H9 (cell line): Measurements from ENCODE around the gene ZSWIM4. TPM values are rescaled to one million over a fixed set of nuclear protein-coding genes. Genes with fewer than 3 reads are reported as not detected.
A peak's percentile ranks its signal among the peaks of the same experiment; 100 is the strongest.

Source experiments
- DNase-seq: peaks from one replicate; pipeline ENCODE4 v3.0.0-alpha.2; 2017
- H2AFZ ChIP-seq: one replicate; pipeline ENCODE4 v1.6.1; 2013; ENCODE audit warnings: mild to moderate bottlenecking, low read length, control low read depth, moderate library complexity
- H2AK5ac ChIP-seq: 2 replicates; pipeline ENCODE4 v1.6.1; 2013; ENCODE audit warnings: low read length, control low read depth, mixed read lengths; ENCODE audit not compliant: insufficient read length
- H2BK120ac ChIP-seq: one replicate; pipeline ENCODE4 v1.6.1; 2013; ENCODE audit warnings: low read depth, mild to moderate bottlenecking, low read length, control low read depth, inconsistent platforms; ENCODE audit not compliant: poor library complexity, severe bottlenecking
- H2BK12ac ChIP-seq: 2 replicates; pipeline ENCODE4 v1.6.1; 2013; ENCODE audit warnings: low read length, control low read depth, mixed read lengths, low read depth; ENCODE audit not compliant: insufficient read length
- H2BK15ac ChIP-seq: 2 replicates; pipeline ENCODE4 v1.6.1; 2013; ENCODE audit warnings: low read depth, low read length, control low read depth
- H2BK20ac ChIP-seq: one replicate; pipeline ENCODE4 v1.6.1; 2013; ENCODE audit warnings: low read depth, mild to moderate bottlenecking, low read length, control low read depth, inconsistent platforms; ENCODE audit not compliant: poor library complexity, severe bottlenecking
- H2BK5ac ChIP-seq: 2 replicates; pipeline ENCODE4 v1.6.1; 2013; ENCODE audit warnings: low read length, control low read depth, mixed read lengths; ENCODE audit not compliant: insufficient read length
- H3K14ac ChIP-seq: 2 replicates; pipeline ENCODE4 v1.6.1; 2013; ENCODE audit warnings: low read length, control low read depth; ENCODE audit not compliant: insufficient read depth
- H3K18ac ChIP-seq: 2 replicates; pipeline ENCODE4 v1.6.1; 2013; ENCODE audit warnings: low read depth, mild to moderate bottlenecking, mixed read lengths, low read length, control low read depth; ENCODE audit not compliant: insufficient read length
- H3K23ac ChIP-seq: 2 replicates; pipeline ENCODE4 v1.6.1; 2013; ENCODE audit warnings: low read length, control low read depth, mixed read lengths, low read depth; ENCODE audit not compliant: insufficient read length
- H3K23me2 ChIP-seq: 2 replicates; pipeline ENCODE4 v1.6.1; 2013; ENCODE audit warnings: low read depth, mild to moderate bottlenecking, mixed read lengths, low read length, control low read depth; ENCODE audit not compliant: insufficient read length, poor library complexity, severe bottlenecking
- H3K27ac ChIP-seq: 2 replicates; pipeline ENCODE4 v1.5.1; 2013; ENCODE audit warnings: low read length, control low read depth, mixed read lengths, low read depth; ENCODE audit not compliant: insufficient read length
- H3K27me3 ChIP-seq: 2 replicates; pipeline ENCODE4 v1.6.1; 2013; ENCODE audit warnings: low read length, control low read depth, inconsistent platforms; ENCODE audit not compliant: insufficient read depth
- H3K4ac ChIP-seq: 2 replicates; pipeline ENCODE4 v1.6.1; 2013; ENCODE audit warnings: low read depth, mild to moderate bottlenecking, control low read depth, inconsistent platforms, low read length, moderate library complexity
- H3K4me1 ChIP-seq: 2 replicates; pipeline ENCODE4 v1.6.1; 2013; ENCODE audit warnings: low read length, control low read depth, inconsistent platforms; ENCODE audit not compliant: insufficient read depth
- H3K4me2 ChIP-seq: 2 replicates; pipeline ENCODE4 v1.6.1; 2013; ENCODE audit warnings: low read length, control low read depth, mixed read lengths; ENCODE audit not compliant: insufficient read length, insufficient read depth
- H3K56ac ChIP-seq: 2 replicates; pipeline ENCODE4 v1.6.1; 2013; ENCODE audit warnings: low read depth, mild to moderate bottlenecking, mixed read lengths, low read length, control low read depth; ENCODE audit not compliant: insufficient read length
- H3K79me1 ChIP-seq: 2 replicates; pipeline ENCODE4 v1.6.1; 2013; ENCODE audit warnings: low read depth, mild to moderate bottlenecking, moderate library complexity, low read length, control low read depth, inconsistent platforms; ENCODE audit not compliant: insufficient read depth, poor library complexity, severe bottlenecking
- H3K79me2 ChIP-seq: 2 replicates; pipeline ENCODE4 v1.6.1; 2013; ENCODE audit warnings: low read length, control low read depth, inconsistent platforms; ENCODE audit not compliant: insufficient read depth
- H3K9ac ChIP-seq: 2 replicates; pipeline ENCODE4 v1.6.1; 2013; ENCODE audit warnings: low read length, control low read depth, mixed read lengths; ENCODE audit not compliant: insufficient read length; ENCODE audit errors: extremely low read depth
- H3K9me3 ChIP-seq: one replicate; pipeline ENCODE4 v1.6.1; 2013; ENCODE audit warnings: low read depth, low read length, inconsistent platforms; ENCODE audit not compliant: control insufficient read depth
- H3T11ph ChIP-seq: one replicate; pipeline ENCODE4 v1.6.1; 2013; ENCODE audit warnings: mild to moderate bottlenecking, low read length, control low read depth, inconsistent platforms
- H4K20me1 ChIP-seq: one replicate; pipeline ENCODE4 v1.6.1; 2013; ENCODE audit not compliant: control insufficient read depth, insufficient read length, insufficient read depth
- H4K5ac ChIP-seq: 2 replicates; pipeline ENCODE4 v1.6.1; 2013; ENCODE audit warnings: low read depth, mild to moderate bottlenecking, mixed read lengths, low read length, control low read depth; ENCODE audit not compliant: insufficient read length
- H4K8ac ChIP-seq: replicated peaks from 2 replicates; pipeline ENCODE4 v1.6.1; 2013; ENCODE audit warnings: low read length, control low read depth, mixed read lengths, low read depth; ENCODE audit not compliant: insufficient read length
- H4K91ac ChIP-seq: 2 replicates; pipeline ENCODE4 v1.6.1; 2013; ENCODE audit warnings: low read depth, mild to moderate bottlenecking, moderate library complexity, mixed read lengths, low read length, control low read depth; ENCODE audit not compliant: insufficient read length
- H3K27ac Mint-ChIP-seq, 3 experiments: 2 replicates in 2 of 3; 3 replicates in 1 of 3; pipeline ENCODE4 v1.8.0; 2020 to 2021; ENCODE audit warnings: mixed read lengths in 3 of 3, mild to moderate bottlenecking in 1 of 3, moderate library complexity in 1 of 3
- H3K27me3 Mint-ChIP-seq: 2 replicates; pipeline ENCODE4 v1.8.0; 2021; ENCODE audit warnings: low read depth, mild to moderate bottlenecking, moderate library complexity, mixed read lengths
- H3K36me3 Mint-ChIP-seq, 3 experiments: 2 replicates in 2 of 3; 3 replicates in 1 of 3; pipeline ENCODE4 v1.8.0; 2020 to 2021; ENCODE audit warnings: low read depth in 3 of 3, mixed read lengths in 3 of 3; ENCODE audit not compliant: insufficient read depth in 1 of 3
- H3K4me1 Mint-ChIP-seq, 2 experiments: 2 replicates each; pipeline ENCODE4 v1.8.0; 2020; ENCODE audit warnings: mixed read lengths in 2 of 2
- H3K4me3 Mint-ChIP-seq, 2 experiments: 2 replicates in 1 of 2; 3 replicates in 1 of 2; pipeline ENCODE4 v1.8.0; 2020 to 2021; ENCODE audit warnings: mild to moderate bottlenecking in 2 of 2, mixed read lengths in 2 of 2, moderate library complexity in 1 of 2
- H3K9me3 Mint-ChIP-seq, 2 experiments: 2 replicates in 1 of 2; 3 replicates in 1 of 2; pipeline ENCODE4 v1.8.0; 2020; ENCODE audit warnings: mild to moderate bottlenecking in 2 of 2, mixed read lengths in 2 of 2, moderate library complexity in 1 of 2
- CTCF ChIP-seq: fragments of 200-600 bp; sonication (generic); conservative IDR thresholded peaks from 3 replicates; pipeline ENCODE4 v1.8.0; 2021; ENCODE audit warnings: antibody characterized with exemption, mild to moderate bottlenecking
- whole genome bisulfite sequencing: extraction: QIAGEN DNeasy Blood & Tissue Kit; methylation state at CpG from one replicate; pipeline ENCODE4 v1.1.7; 2013; ENCODE audit warnings: missing lambda C conversion rate, low lambda C conversion rate, mixed read lengths; ENCODE audit not compliant: insufficient read length; ENCODE audit errors: extremely low coverage; 5-methylcytosine and 5-hydroxymethylcytosine counted together
- total RNA-seq: library from RNA; stranded (reverse); gene quantifications from 2 replicates; pipeline ENCODE4 v1.2.1, GENCODE V29; 2021

ZSWIM4 gene
- total RNA-seq, 1 experiment from 2014 or later: 50.7 TPM

GRCh38 chr19:13764821-13765394 lies 30.3 kb upstream of the ZSWIM4 start:
- Histone ChIP-seq H2BK20ac (no peak overlapping the region), H2BK5ac (no peak overlapping the region), H3K27me3 (no peaks in the 10 kb centered on the region), H4K5ac (no peak overlapping the region), H4K8ac (no peak overlapping the region), H3K14ac (no peak overlapping the region), H2AK5ac (no peak overlapping the region), H3K79me2 (no peaks in the 10 kb centered on the region), H4K20me1 (no peaks in the 10 kb centered on the region), H3K18ac (no peak overlapping the region), H3K56ac (no peak overlapping the region), H3K4ac (no peak overlapping the region), H3K4me2 (peak overlapping the region; percentile 73), H3K9me3 (no peaks in the 10 kb centered on the region), H3K4me1 (no peaks in the 10 kb centered on the region; the same call in 1 of the 2 replicates), H3K23ac (no peak overlapping the region), H3K79me1 (no peaks in the 10 kb centered on the region), H3K23me2 (peaks cover 4% of the 10 kb centered on the region), H2AFZ (no peak overlapping the region), H2BK15ac (no peak overlapping the region), H3T11ph (no peak overlapping the region), H3K9ac (no peak overlapping the region), H3K27ac (no peak overlapping the region), H4K91ac (no peak overlapping the region), H2BK120ac (no peak overlapping the region), H2BK12ac (no peak overlapping the region)
- no peaks in the 10 kb centered on the region for H3K9me3 Mint-ChIP-seq
- no peak for TF ChIP-seq CTCF
- no CpG with 5 or more reads among the region's 48 CpGs for WGBS
- peak overlapping the region; percentile 69 to 84 for H3K4me3 Mint-ChIP-seq
- H3K4me1 Mint-ChIP-seq: peaks cover 6 to 8% of the 10 kb centered on the region in 2 experiments
- peaks cover 1% of the 10 kb centered on the region for H3K27me3 Mint-ChIP-seq
- DNase-seq: no peak
- no peak overlapping the region for H3K27ac Mint-ChIP-seq
- peaks cover 6 to 33% (median 26%) of the 10 kb centered on the region in 3 experiments; a peak in 6 of 7 replicates for H3K36me3 Mint-ChIP-seq
